Gastroesophageal sphincter (tissue), 3 donors: ENCODE measurements around the gene LAMA4.

ENCODE experiments used
- CTCF ChIP-seq, 4 experiments: fragments of 200-600 bp in 2 of 4; fragments of 450-650 bp in 2 of 4; sonication (generic) in 1 of 4; IDR thresholded peaks; one replicate each; pipeline ENCODE4 v1.5.1; 2017 to 2019; ENCODE audit warnings: antibody characterized with exemption in 4 of 4, mild to moderate bottlenecking in 2 of 4, moderate library complexity in 2 of 4
- EP300 ChIP-seq: sonication (generic); formaldehyde crosslinking; IDR thresholded peaks from one replicate; pipeline ENCODE4 v1.6.1; 2017; ENCODE audit warnings: antibody characterized with exemption, mild to moderate bottlenecking
- POLR2A ChIP-seq, 2 donors: fragments of 450-650 bp; IDR thresholded peaks; one replicate each; pipeline ENCODE4 v1.6.1; 2017; ENCODE audit warnings: antibody characterized with exemption in 2 of 2, mild to moderate bottlenecking in 2 of 2, moderate library complexity in 1 of 2

- no peak for TF ChIP-seq CTCF (IDR thresholded peaks at IDR 0.05)
- no peak for TF ChIP-seq POLR2A (IDR thresholded peaks at IDR 0.05)
- no peak for TF ChIP-seq EP300
Observed at GRCh38 chr6:112302142-112302705, 47.9 kb upstream of the LAMA4 start.
